Caco-2 (cell line): ENCODE data around the gene EMC10. TPM values are rescaled to one million over a fixed set of nuclear protein-coding genes. Genes with fewer than 3 reads are reported as not detected.

Experiments used
- BruUV-seq: library from RNA; stranded (reverse); fragments of 400-500 nt; replicated peaks from 2 replicates; lab custom pipeline; 2021; lab: Mats Ljungman, UMichigan
- CTCF ChIA-PET: fragments of 300-600 bp; sonication (Branson Sonifier 250); formaldehyde crosslinking; loops from one replicate; lab custom pipeline; 2022; ENCODE audit warnings: antibody characterized with exemption; lab: Charles Lee
- POLR2A ChIA-PET: fragments of 300-600 bp; sonication (Branson Sonifier 250); formaldehyde crosslinking; loops from one replicate; lab custom pipeline; 2022; ENCODE audit warnings: antibody characterized with exemption; lab: Charles Lee
- DNase-seq, 2 experiments: peaks; one replicate each; pipeline versions ENCODE4 v3.0.0 to v3.0.0-alpha.2; 2020 to 2022
- H3K27me3 ChIP-seq: replicated peaks from 2 replicates; pipeline ENCODE4 v1.6.0; 2011; ENCODE audit warnings: low read length; ENCODE audit not compliant: control insufficient read depth, insufficient read depth
- H3K36me3 ChIP-seq: 2 replicates; pipeline ENCODE4 v1.5.1; 2011; ENCODE audit warnings: low read length; ENCODE audit not compliant: control insufficient read depth, insufficient read depth
- H3K4me1 ChIP-seq: fragments of 250-450 bp; sonication (Bioruptor Pico); 2 replicates; pipeline ENCODE4 v1.5.1; 2020; ENCODE audit warnings: mild to moderate bottlenecking
- H3K4me3 ChIP-seq: 2 replicates; pipeline ENCODE4 v1.5.1; 2011; ENCODE audit warnings: low read depth, mild to moderate bottlenecking, control low read depth, low read length
- H3K9me3 ChIP-seq: fragments of 250-450 bp; sonication (Bioruptor Pico); 2 replicates; pipeline ENCODE4 v1.5.1; 2020; ENCODE audit warnings: mild to moderate bottlenecking, moderate library complexity
- H3K27ac Mint-ChIP-seq: one replicate; pipeline ENCODE4 v1.8.0; 2022; ENCODE audit warnings: mixed read lengths; ENCODE audit not compliant: unreplicated experiment
- H3K27me3 Mint-ChIP-seq: one replicate; pipeline ENCODE4 v1.8.0; 2022; ENCODE audit warnings: mixed read lengths; ENCODE audit not compliant: insufficient read depth, unreplicated experiment
- H3K36me3 Mint-ChIP-seq: one replicate; pipeline ENCODE4 v1.8.0; 2022; ENCODE audit warnings: mild to moderate bottlenecking, mixed read lengths; ENCODE audit not compliant: insufficient read depth, unreplicated experiment
- H3K4me1 Mint-ChIP-seq: one replicate; pipeline ENCODE4 v1.8.0; 2022; ENCODE audit warnings: low read depth, mixed read lengths; ENCODE audit not compliant: unreplicated experiment
- H3K4me3 Mint-ChIP-seq: one replicate; pipeline ENCODE4 v1.8.0; 2022; ENCODE audit warnings: mild to moderate bottlenecking, moderate library complexity, mixed read lengths; ENCODE audit not compliant: unreplicated experiment
- H3K9me3 Mint-ChIP-seq: one replicate; pipeline ENCODE4 v1.8.0; 2022; ENCODE audit warnings: mixed read lengths; ENCODE audit not compliant: unreplicated experiment
- intact Hi-C: fragments of 100-400 bp; cut with micrococcal nuclease; formaldehyde crosslinking; loops from one replicate; pipeline ENCODE4 v1.10.0; 2022; ENCODE audit not compliant: unreplicated experiment
- total RNA-seq: library from RNA; stranded (reverse); gene quantifications from 2 replicates; pipeline ENCODE4 v1.2.3, GENCODE V29; 2022
- TF ChIP-seq, protein P1 (sequence below), 2 experiments: fragments of 200-600 bp in 1 of 2; IDR thresholded peaks; 1 replicate in 1 of 2; 2 replicates in 1 of 2; pipeline versions ENCODE4 v1.5.1 to v1.8.0; 2011 to 2022; ENCODE audit warnings: antibody characterized with exemption in 1 of 2, control low read depth in 1 of 2, inconsistent platforms in 1 of 2, low read depth in 1 of 2, low read length in 1 of 2, mild to moderate bottlenecking in 1 of 2, moderate library complexity in 1 of 2; ENCODE audit not compliant: insufficient read depth in 1 of 2, severe bottlenecking in 1 of 2, unreplicated experiment in 1 of 2

EMC10 gene
- total RNA-seq, 1 experiment from 2014 or later: 42.9 TPM

DNA sequence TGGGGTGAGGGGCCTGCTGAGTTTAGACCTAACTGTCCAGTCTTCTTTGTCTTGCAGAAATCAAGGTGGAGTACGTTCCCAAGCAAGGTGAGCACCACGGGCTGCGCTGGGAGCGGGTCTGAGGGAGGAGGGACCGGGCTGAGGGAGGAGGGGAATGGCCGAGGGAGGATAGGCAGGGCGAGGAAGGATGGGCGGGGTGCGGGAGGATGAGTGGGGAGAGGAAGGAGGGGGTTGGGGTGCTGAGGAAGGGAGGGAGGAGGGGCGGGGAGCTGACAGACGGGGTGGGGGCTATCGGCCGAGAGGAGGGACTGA lies 25.1 kb upstream of the EMC10 start:
- TF ChIP-seq, protein P1, sequence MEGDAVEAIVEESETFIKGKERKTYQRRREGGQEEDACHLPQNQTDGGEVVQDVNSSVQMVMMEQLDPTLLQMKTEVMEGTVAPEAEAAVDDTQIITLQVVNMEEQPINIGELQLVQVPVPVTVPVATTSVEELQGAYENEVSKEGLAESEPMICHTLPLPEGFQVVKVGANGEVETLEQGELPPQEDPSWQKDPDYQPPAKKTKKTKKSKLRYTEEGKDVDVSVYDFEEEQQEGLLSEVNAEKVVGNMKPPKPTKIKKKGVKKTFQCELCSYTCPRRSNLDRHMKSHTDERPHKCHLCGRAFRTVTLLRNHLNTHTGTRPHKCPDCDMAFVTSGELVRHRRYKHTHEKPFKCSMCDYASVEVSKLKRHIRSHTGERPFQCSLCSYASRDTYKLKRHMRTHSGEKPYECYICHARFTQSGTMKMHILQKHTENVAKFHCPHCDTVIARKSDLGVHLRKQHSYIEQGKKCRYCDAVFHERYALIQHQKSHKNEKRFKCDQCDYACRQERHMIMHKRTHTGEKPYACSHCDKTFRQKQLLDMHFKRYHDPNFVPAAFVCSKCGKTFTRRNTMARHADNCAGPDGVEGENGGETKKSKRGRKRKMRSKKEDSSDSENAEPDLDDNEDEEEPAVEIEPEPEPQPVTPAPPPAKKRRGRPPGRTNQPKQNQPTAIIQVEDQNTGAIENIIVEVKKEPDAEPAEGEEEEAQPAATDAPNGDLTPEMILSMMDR (IDR thresholded peaks at IDR 0.05; ENCODE audit: insufficient read depth in 1 of 2, low read depth in 1 of 2, low read length in 1 of 2, severe bottlenecking in 1 of 2, unreplicated experiment in 1 of 2): no peak
- no peak overlapping the region for H3K4me3 Mint-ChIP-seq
- no peaks in the 10 kb centered on the region for H3K4me1 Mint-ChIP-seq
- no peak overlapping the region for H3K4me3 ChIP-seq
- H3K9me3 Mint-ChIP-seq: peaks cover 9% of the 10 kb centered on the region
- H3K9me3 ChIP-seq: no peaks in the 10 kb centered on the region
- ChIA-PET POLR2A (no interaction called here), CTCF (interaction anchor here (1.9 kb wide), 1 partner anchor 9 kb away, joined by 6 read pairs; no protein-coding TSS in a partner anchor)
- no peaks in the 10 kb centered on the region for H3K27me3 ChIP-seq
- no peaks in the 10 kb centered on the region for H3K4me1 ChIP-seq
- H3K27ac Mint-ChIP-seq: no peak overlapping the region
- no peak for DNase-seq
- intact Hi-C loops: no loop called here
- no TSS peak for BruUV-seq
- H3K27me3 Mint-ChIP-seq: no peaks in the 10 kb centered on the region
- no peaks in the 10 kb centered on the region for H3K36me3 Mint-ChIP-seq
- no peaks in the 10 kb centered on the region for H3K36me3 ChIP-seq

DNA sequence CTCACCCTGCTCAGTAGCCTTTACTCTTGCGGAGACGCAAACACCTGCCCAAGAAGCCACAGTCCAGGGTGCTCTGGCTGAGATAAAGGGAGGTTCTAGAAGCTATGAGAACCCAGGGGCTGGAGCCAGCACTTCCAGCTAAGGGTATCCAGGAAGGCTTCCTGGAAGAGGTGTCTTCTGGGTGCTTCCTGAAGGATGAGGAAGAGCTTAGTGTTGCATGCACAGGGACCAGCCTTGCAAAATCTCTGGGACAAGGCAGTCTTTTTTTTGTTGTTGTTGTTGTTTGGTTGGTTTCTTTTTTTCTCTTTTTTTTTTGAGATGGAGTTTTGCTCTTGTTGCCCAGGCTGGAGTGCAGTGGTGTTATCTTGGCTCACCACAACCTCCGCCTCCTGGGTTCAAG lies 23.1 kb upstream of the EMC10 start:
- H3K4me3 ChIP-seq: no peak overlapping the region
- BruUV-seq: no TSS peak
- H3K9me3 ChIP-seq: no peaks in the 10 kb centered on the region
- no peaks in the 10 kb centered on the region for H3K36me3 ChIP-seq
- POLR2A ChIA-PET: no interaction called here
- no peak overlapping the region for H3K4me3 Mint-ChIP-seq
- intact Hi-C loops: no loop called here
- H3K4me1 Mint-ChIP-seq: no peaks in the 10 kb centered on the region
- H3K9me3 Mint-ChIP-seq: peaks cover 19% of the 10 kb centered on the region
- TF ChIP-seq, protein P1 (IDR thresholded peaks at IDR 0.05; ENCODE audit: insufficient read depth in 1 of 2, low read depth in 1 of 2, low read length in 1 of 2, severe bottlenecking in 1 of 2, unreplicated experiment in 1 of 2): no peak
- CTCF ChIA-PET: no interaction called here
- H3K4me1 ChIP-seq: no peaks in the 10 kb centered on the region
- no peaks in the 10 kb centered on the region for H3K27me3 ChIP-seq
- no peaks in the 10 kb centered on the region for H3K27me3 Mint-ChIP-seq
- no peak for DNase-seq
- H3K27ac Mint-ChIP-seq: no peak overlapping the region
- H3K36me3 Mint-ChIP-seq: no peaks in the 10 kb centered on the region

DNA sequence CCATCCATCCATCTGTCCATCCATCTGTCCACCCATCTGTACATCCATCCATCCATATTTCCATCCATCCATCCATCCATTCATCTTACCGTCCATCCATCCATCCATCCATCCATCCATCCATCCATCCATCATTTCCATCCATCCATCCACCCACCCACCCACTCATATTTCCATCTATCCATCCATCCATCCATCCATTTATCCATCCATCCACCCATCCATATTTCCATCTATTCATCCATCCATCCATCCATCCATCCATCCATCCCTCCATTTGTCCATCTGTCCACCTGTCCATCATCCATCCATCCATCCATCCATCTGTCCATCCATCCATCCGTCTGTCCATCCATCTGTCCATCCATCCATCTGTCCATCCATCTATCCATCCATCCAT lies 20.3 kb upstream of the EMC10 start:
- TF ChIP-seq, protein P1 (IDR thresholded peaks at IDR 0.05; ENCODE audit: insufficient read depth in 1 of 2, low read depth in 1 of 2, low read length in 1 of 2, severe bottlenecking in 1 of 2, unreplicated experiment in 1 of 2): no peak
- Histone ChIP-seq H3K36me3 (no peaks in the 10 kb centered on the region), H3K27me3 (no peaks in the 10 kb centered on the region), H3K4me3 (no peak overlapping the region), H3K9me3 (no peaks in the 10 kb centered on the region), H3K4me1 (peaks cover 14% of the 10 kb centered on the region)
- H3K4me1 Mint-ChIP-seq: peaks cover under 1% of the 10 kb centered on the region
- H3K27me3 Mint-ChIP-seq: no peaks in the 10 kb centered on the region
- no peak for DNase-seq
- H3K27ac Mint-ChIP-seq: no peak overlapping the region
- BruUV-seq: no TSS peak
- H3K36me3 Mint-ChIP-seq: no peaks in the 10 kb centered on the region
- POLR2A ChIA-PET: no interaction called here
- intact Hi-C loops: no loop called here
- H3K4me3 Mint-ChIP-seq: no peak overlapping the region
- peaks cover 19% of the 10 kb centered on the region for H3K9me3 Mint-ChIP-seq
- CTCF ChIA-PET: no interaction called here
